Measurements from ENCODE around the gene CAMK2B. TPM values are rescaled to one million over a fixed set of nuclear protein-coding genes. Genes with fewer than 3 reads are reported as not detected.

CAMK2B gene
- total RNA-seq, 1 experiment from 2014 or later = 0.06 TPM

- peak; percentile 80 for DNase-seq (ENCODE audit: low read depth)
Measured at GRCh38 chr7:44309271-44310091, 15.9 kb downstream of the CAMK2B start.

DNA sequence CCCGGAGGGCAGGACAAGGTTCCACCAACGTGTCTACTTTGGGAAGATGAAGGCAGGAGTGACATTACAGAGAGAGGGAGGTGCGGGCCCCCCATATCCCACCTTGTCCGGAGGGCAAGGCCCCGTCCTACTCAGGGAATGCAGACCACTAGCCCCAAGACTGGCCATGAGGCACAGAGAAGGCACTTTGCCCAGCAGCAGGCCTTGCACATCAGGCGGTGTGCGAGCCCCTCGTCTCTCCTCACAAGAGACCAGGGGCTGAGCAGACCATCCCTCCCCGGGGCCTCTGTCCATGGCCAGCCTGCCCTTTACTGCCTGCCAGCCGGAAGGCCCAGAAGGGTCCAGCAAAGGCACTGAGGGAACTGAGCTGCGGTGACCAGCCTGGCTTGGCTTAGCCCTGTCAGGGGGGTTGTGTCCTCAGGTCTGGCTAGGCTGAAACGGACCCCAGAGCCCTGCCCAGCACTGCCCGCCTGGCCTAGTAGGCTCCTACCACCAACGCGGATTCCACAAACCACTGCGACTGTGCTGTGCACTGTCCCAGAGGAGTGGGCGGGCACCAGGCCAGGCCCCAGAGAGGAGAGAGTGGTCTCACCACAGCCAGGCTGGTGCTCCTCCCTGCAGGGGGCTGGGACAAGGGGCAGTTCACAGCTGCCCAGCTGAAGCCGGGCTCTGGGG is 16.7 kb downstream of the CAMK2B start:
- DNase-seq (ENCODE audit: low read depth) = no peak

DNA sequence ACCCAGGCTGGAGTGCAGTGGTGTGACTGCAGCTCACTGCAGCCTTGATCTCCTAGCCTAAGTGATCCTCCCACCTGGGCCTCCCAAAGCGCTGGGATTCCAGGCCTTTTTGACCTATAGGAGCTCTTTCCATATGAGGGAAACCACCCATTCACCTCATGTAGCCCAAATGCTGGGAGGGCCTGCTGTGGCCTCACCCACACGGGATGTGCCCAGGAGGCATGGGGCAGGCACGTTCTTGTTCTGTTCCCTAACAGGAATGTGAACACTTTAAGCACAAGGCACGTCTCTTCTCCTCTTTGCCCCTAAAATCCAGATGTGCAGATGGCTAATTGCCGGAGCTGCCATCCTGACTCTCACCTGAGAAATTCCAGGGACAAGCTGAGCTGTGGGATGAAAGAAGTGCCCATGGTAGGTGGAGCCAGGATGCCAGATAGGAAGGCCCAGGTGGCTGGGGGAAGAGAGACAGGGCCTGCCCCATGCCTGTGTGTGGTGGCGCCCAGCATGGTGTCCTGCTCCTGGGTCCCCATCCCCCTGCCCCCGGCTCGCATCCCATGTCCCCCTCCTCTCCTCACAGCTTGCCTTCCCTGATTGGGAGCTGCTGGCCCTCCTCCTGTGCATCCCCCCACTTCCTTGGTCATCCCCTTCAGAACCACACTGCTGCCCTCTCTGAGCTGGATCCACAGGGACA is 17.3 kb downstream of the CAMK2B start:
- no peak for DNase-seq (ENCODE audit: low read depth)

DNA sequence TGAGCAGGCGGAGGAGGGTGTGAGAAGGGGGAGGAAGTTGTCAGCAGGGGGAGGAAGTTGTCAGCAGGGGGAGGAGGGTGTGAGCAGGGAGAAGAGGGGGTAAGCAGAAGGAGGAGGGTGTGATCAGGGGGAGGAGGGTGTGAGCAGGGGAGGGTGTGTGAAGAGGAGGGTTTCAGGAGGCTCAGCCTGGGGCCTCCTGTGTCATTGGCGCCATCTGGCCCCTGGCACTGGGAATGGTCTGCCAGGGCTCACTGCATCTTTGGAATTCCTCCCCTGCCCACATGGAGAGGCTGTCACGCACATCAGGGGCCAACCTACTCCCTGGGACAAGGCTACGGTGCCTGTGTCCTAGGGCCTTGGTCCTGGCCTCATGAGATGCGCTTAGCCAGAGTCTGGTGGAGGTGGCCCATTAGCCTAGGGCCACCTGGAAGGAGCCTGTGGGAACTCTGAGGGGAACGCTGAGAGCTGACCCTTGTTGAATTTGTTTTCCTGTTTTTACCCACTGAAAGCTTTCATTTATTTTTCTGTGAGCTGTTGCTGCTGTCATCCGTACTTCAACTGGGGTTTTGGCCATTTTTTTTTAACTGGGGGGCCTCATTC is 18.0 kb downstream of the CAMK2B start:
- peak; percentile 90 for DNase-seq (ENCODE audit: low read depth)

- no peak for DNase-seq (ENCODE audit: low read depth)
Measured at GRCh38 chr7:44306606-44307005, 18.8 kb downstream of the CAMK2B start.

DNA sequence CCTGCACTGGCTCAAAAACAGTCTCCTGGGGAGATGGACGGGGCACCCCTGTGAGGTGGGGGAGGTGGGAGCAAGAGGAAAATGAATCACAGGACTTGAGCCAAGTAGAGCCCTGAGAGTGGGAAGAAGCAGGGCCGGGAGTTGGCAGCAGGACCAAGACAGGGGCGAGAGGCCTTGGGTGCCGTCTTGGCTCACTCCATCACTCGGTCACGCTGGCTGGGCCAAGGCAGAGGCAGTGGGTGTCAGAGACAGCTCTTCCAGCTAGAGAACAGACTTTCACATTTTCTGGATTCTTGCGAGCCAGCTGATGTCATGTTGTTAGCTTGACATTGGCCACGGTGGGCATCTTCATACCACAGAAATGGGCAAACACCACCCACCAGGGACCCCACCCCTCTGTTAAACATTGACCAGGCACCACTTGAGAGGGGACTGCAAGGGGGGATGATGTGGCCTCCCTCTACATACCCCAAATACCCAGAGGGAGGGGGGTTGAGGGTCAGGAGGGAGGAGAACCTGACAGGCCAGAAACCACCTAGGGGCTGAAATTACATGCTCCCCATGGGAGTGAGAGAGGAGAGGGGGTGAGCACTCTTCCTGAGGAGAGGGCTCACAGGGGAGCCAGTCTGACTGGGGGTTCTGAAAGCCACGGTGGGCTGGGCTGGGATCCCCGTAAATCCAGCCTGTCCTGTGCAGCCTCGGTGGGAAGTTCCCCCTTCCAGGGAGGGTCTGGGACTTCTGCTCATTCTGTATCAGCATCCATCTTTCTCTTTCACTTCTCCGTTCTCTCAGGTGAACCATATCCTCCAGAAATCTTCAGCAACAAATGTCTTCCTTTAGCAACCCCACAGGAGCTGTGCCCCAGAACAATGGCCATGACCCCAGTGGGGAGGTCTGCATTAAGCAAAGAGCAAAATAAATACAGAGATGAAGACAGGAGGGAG is 19.6 kb downstream of the CAMK2B start:
- peak; percentile 13 for DNase-seq (ENCODE audit: low read depth)

GRCh38 chr7:44294325-44295069 is 30.9 kb downstream of the CAMK2B start:
- no peak for DNase-seq (ENCODE audit: low read depth)

- DNase-seq (ENCODE audit: low read depth) = no peak
Measured at GRCh38 chr7:44293561-44294324, 31.7 kb downstream of the CAMK2B start.

DNA sequence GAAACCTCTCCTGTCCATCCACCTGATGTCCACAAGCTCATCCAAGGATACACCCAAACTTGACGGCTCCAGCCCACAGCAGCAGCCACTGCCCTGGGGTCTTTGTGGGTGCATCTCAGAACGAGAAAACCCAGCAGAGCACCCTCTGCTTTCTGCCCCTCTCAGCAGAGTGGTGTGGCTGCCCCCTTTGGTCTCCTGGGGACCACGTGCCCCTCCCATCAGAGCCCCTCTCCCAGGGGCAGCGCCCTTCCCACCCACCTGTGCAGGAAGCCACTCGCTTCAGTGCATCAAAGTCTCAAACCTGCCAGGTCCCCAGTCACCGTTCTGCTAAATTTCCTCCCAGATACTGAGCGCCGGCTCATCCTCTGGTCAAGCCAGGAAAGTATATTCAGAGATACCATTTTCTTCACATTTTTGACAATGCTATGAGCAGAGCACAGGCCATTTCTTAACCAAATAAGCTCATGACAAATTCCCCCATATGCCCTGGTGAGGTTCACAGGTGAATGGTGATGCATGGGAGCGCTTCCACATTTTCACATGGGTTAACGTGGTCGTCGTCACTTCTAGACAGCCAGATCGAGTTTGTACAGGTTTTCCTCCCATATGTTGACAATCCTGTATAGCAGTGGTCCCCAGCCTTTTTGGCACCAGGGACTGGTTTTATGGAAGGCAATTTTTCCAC is 32.4 kb downstream of the CAMK2B start:
- no peak for DNase-seq (ENCODE audit: low read depth)

- DNase-seq (ENCODE audit: low read depth) = no peak
Measured at GRCh38 chr7:44292420-44292817, 33.0 kb downstream of the CAMK2B start.

DNA sequence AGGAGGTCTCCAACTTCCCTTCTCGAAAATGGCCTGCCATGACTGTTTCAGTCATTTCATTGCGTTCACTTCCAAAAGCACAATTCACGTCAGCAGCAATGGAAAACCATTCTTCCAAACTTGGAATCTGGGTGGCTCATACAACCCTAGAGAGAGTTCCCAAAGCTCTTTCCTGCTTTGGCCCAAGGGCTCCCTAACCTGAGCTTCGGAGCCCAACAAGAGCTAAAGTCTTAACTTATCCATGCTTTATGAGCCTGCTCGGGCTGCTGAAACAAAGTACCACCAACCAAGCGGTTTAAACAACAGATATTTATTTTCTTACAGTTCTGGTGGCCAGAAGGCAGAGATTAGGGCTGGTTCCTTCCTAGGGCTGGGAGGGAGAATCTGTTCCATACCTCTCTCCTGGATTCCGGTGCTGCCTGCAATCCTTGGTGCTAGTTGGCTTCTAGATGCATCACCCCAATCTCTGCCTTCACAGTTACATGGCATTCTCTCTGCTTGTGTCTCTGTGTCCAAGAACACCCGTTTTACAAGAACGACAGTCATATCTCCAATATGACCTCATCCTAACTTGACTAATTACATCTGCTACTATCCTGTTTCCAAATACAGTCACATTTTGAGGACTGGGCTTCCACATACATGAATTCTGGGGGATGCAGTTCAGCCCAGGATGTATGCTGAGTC is 33.5 kb downstream of the CAMK2B start:
- peak; percentile 21 for DNase-seq (ENCODE audit: low read depth)

- DNase-seq (ENCODE audit: low read depth) = peak; percentile 91
Measured at GRCh38 chr7:44291066-44291732, 34.2 kb downstream of the CAMK2B start.

GRCh38 chr7:44290252-44290620 is 35.2 kb downstream of the CAMK2B start:
- DNase-seq (ENCODE audit: low read depth) = no peak

- DNase-seq (ENCODE audit: low read depth) = no peak
Measured at GRCh38 chr7:44289341-44290251, 35.8 kb downstream of the CAMK2B start.

DNA sequence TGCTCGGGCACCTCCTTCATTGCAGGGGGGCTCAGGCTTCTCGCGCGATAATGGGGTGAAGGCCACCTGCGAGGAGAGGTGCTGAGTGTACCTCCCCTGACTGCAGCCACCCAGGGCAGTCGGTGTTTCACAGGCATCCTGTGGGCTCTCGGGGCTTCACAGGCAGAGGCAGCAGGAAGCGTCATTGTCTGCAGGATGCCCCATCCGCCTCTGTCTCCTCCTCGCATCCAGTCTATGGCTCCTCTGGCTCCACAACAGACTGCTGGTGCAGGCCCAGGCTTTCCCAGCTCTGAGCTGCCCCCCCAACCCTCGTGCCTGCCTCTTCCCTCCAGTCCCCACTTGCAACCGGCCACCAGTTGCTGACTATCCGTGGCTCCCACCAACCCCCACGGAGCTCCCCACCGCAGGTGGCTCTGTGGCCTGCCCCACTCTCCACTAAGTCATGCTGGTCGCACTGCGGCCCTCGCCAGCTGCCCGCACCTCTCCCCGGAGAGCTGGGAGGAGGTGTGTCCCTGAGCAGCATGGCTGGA is 36.5 kb downstream of the CAMK2B start:
- no peak for DNase-seq (ENCODE audit: low read depth)

DNA sequence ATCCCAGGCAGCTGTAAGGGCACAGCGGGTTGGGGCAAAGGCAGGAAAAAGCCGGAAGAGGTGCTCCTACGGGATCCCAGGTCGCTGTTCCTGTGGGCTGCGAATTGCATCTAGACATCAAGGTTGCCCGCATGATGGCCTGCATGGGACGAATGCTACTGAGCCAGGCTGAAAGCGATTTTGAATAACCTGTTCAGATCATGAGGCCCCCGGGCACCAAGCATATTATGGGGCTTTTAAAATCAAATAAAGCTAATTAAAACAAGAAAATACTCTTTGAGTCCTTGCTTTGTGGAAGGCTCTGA is 37.1 kb downstream of the CAMK2B start:
- DNase-seq (ENCODE audit: low read depth) = no peak
